SK-MEL-5 (cell line): Measurements from ENCODE around the gene ADGRG7. TPM values are rescaled to one million over a fixed set of nuclear protein-coding genes. Genes with fewer than 3 reads are reported as not detected.
"Not testable (repeated sequence)": the region's sequence is repeated elsewhere in the genome, so short reads cannot be mapped to it uniquely, and the experiment has no call there.

Experiments used
- DNase-seq: peaks from one replicate; pipeline ENCODE4 v3.0.0-alpha.2; 2016; ENCODE audit warnings: low read depth, low spot score
- in situ Hi-C: cut with HindIII; loops from 2 replicates; pipeline ENCODE4 v1.10.0; 2016; ENCODE audit warnings: low sequenced_read_pairs, high pct_unique_total_duplicates, low pct_unique_long_range_greater_than_20kb
- polyA plus RNA-seq, 2 experiments: library from polyadenylated mRNA; depleted of rRNA; stranded (reverse); fragments of >200 nt; gene quantifications; 2 replicates each; pipeline ENCODE4 v1.2.3, GENCODE V29; 2015
- total RNA-seq: library from RNA; depleted of rRNA; stranded (reverse); fragments of >200 nt; shearing (Covaris generic); gene quantifications from 2 replicates; pipeline ENCODE4 v1.2.3, GENCODE V29; 2014; rRNA removed

The ADGRG7 gene
- not detected in 2 replicates for total RNA-seq
- polyA plus RNA-seq (2015; cell fraction: cytosol; rRNA removed), result not detected in 2 replicates
- not detected in 2 replicates for polyA plus RNA-seq (2015; cell fraction: nucleus; rRNA removed)

- in situ Hi-C loops, result no loop called here
Measured at GRCh38 chr3:100609305-100609704, at the start of gene ADGRG7. TSS of gene ADGRG7 (plus strand) at chr3:100609601. CDS start at chr3:100609857, 256 bp downstream.

GRCh38 chr3:100560426-100560825, 49.0 kb upstream of the ADGRG7 start:
- DNase-seq, result no peak
- in situ Hi-C loops, result no loop called here

More at GRCh38 chr3:100609305-100609704, at the start of gene ADGRG7:
- DNase-seq, result no peak

GRCh38 chr3:100561459-100562158, 47.8 kb upstream of the ADGRG7 start:
- DNase-seq, result no peak

GRCh38 chr3:100562224-100562857, 47.1 kb upstream of the ADGRG7 start:
- in situ Hi-C loops, result no loop called here
- no peak for DNase-seq

More at GRCh38 chr3:100561459-100562158, 47.8 kb upstream of the ADGRG7 start:
- in situ Hi-C loops, result no loop called here

GRCh38 chr3:100563228-100563627, 46.2 kb upstream of the ADGRG7 start:
- in situ Hi-C loops, result no loop called here
- DNase-seq, result no peak

GRCh38 chr3:100563652-100564211, 45.7 kb upstream of the ADGRG7 start:
- in situ Hi-C loops, result no loop called here
- DNase-seq, result no peak

- DNase-seq, result no peak
- in situ Hi-C loops, result no loop called here
Measured at GRCh38 chr3:100570811-100571210, 38.6 kb upstream of the ADGRG7 start.

GRCh38 chr3:100574536-100574935, 34.9 kb upstream of the ADGRG7 start:
- no peak for DNase-seq
- in situ Hi-C loops, result no loop called here

- no peak for DNase-seq
- in situ Hi-C loops, result no loop called here
Measured at GRCh38 chr3:100575704-100576103, 33.7 kb upstream of the ADGRG7 start.

GRCh38 chr3:100577382-100578008, 31.9 kb upstream of the ADGRG7 start:
- in situ Hi-C loops, result no loop called here
- DNase-seq, result peak; percentile 26

GRCh38 chr3:100578646-100579045, 30.8 kb upstream of the ADGRG7 start:
- DNase-seq, result no peak
- in situ Hi-C loops, result no loop called here

GRCh38 chr3:100580147-100580546, 29.3 kb upstream of the ADGRG7 start:
- in situ Hi-C loops, result no loop called here
- no peak for DNase-seq

- DNase-seq, result no peak
- in situ Hi-C loops, result no loop called here
Measured at GRCh38 chr3:100581650-100582049, 27.8 kb upstream of the ADGRG7 start.

- DNase-seq, in situ Hi-C loops: not testable (repeated sequence)
Measured at GRCh38 chr3:100582157-100582556, 27.2 kb upstream of the ADGRG7 start.

GRCh38 chr3:100584101-100584660, 25.2 kb upstream of the ADGRG7 start:
- DNase-seq, result no peak
- in situ Hi-C loops, result no loop called here

- no peak for DNase-seq
- in situ Hi-C loops, result no loop called here
Measured at GRCh38 chr3:100586832-100587231, 22.6 kb upstream of the ADGRG7 start.

GRCh38 chr3:100588251-100588650, 21.1 kb upstream of the ADGRG7 start:
- no peak for DNase-seq
- in situ Hi-C loops, result no loop called here
